Panc1 (cell line): ENCODE measurements around the gene PPP6R2. TPM values are rescaled to one million over a fixed set of nuclear protein-coding genes. Genes with fewer than 3 reads are reported as not detected.
"Not testable (repeated sequence)": the region's sequence is repeated elsewhere in the genome, so short reads cannot be mapped to it uniquely, and the experiment has no call there.

ENCODE experiments used
- ATAC-seq: fragments of 200-7000 bp; cut with Tn5 transposase; 2 replicates; pipeline ENCODE4 v1.9.1; 2020; ENCODE audit warnings: mild to moderate bottlenecking, moderate library complexity
- BruUV-seq: library from RNA; stranded (reverse); fragments of 400-500 nt; replicated peaks from 2 replicates; lab custom pipeline; 2021; lab: Mats Ljungman, UMichigan
- CTCF ChIA-PET: fragments of 300-600 bp; sonication (Branson Sonifier 250); formaldehyde crosslinking; loops from one replicate; lab custom pipeline; 2022; ENCODE audit warnings: antibody characterized with exemption; lab: Charles Lee
- POLR2A ChIA-PET: fragments of 300-600 bp; sonication (Branson Sonifier 250); formaldehyde crosslinking; loops from one replicate; lab custom pipeline; 2022; ENCODE audit warnings: antibody characterized with exemption; lab: Charles Lee
- DNase-seq: peaks from one replicate; pipeline ENCODE4 v3.0.0-alpha.2; 2010; ENCODE audit warnings: low read depth, low spot score
- H3K27ac ChIP-seq: 2 replicates; pipeline ENCODE4 v1.5.1; 2011; ENCODE audit warnings: mild to moderate bottlenecking, low read length, inconsistent platforms
- H3K27me3 ChIP-seq: fragments of 200-500 bp; sonication (Bioruptor generic); 2 replicates; pipeline ENCODE4 v1.6.0; 2014; ENCODE audit warnings: low read length, inconsistent platforms; ENCODE audit not compliant: control insufficient read depth, insufficient read depth
- H3K36me3 ChIP-seq: fragments of 200-500 bp; sonication (Bioruptor generic); 2 replicates; pipeline ENCODE4 v1.5.1; 2014; ENCODE audit warnings: inconsistent platforms, mild to moderate bottlenecking, low read length, moderate library complexity; ENCODE audit not compliant: control insufficient read depth, insufficient read depth
- H3K4me1 ChIP-seq: 2 replicates; pipeline ENCODE4 v1.5.1; 2011; ENCODE audit warnings: inconsistent platforms, mild to moderate bottlenecking, low read length, moderate library complexity; ENCODE audit not compliant: control insufficient read depth, insufficient read depth
- H3K4me3 ChIP-seq, 2 experiments: 2 replicates each; pipeline ENCODE4 v1.5.1; 2011 to 2012; ENCODE audit warnings: low read depth in 2 of 2, low read length in 2 of 2, mild to moderate bottlenecking in 2 of 2, inconsistent platforms in 1 of 2, moderate library complexity in 1 of 2
- H3K9me3 ChIP-seq: fragments of 200-500 bp; sonication (Bioruptor generic); 2 replicates; pipeline ENCODE4 v1.5.1; 2014; ENCODE audit warnings: low read depth, mild to moderate bottlenecking, inconsistent platforms, low read length, moderate library complexity; ENCODE audit not compliant: control insufficient read depth, insufficient read depth
- POLR2AphosphoS5 ChIP-seq: IDR thresholded peaks from 2 replicates; pipeline ENCODE4 v1.6.1; 2012; ENCODE audit warnings: mild to moderate bottlenecking, low read depth, low read length, moderate library complexity
- REST ChIP-seq, 2 experiments: IDR thresholded peaks; 2 replicates each; pipeline ENCODE4 v1.6.1; 2011 to 2012; ENCODE audit warnings: low read depth in 2 of 2, control low read depth in 1 of 2, low read length in 1 of 2, mild to moderate bottlenecking in 1 of 2, moderate library complexity in 1 of 2; ENCODE audit not compliant: insufficient read depth in 1 of 2
- SIN3A ChIP-seq: IDR thresholded peaks from 2 replicates; pipeline ENCODE4 v1.6.1; 2012; ENCODE audit warnings: low read depth, mild to moderate bottlenecking, low read length, moderate library complexity, borderline replicate concordance; ENCODE audit not compliant: insufficient read depth
- TCF7L2 ChIP-seq: IDR thresholded peaks from 2 replicates; pipeline ENCODE4 v1.6.1; 2011; ENCODE audit warnings: mild to moderate bottlenecking, low read depth, low read length, inconsistent platforms
- in situ Hi-C: cut with HindIII; loops from 2 replicates; pipeline ENCODE4 v1.10.0; 2016; ENCODE audit warnings: low sequenced_read_pairs, low pct_unique_long_range_greater_than_20kb
- intact Hi-C: fragments of 100-400 bp; cut with micrococcal nuclease; formaldehyde crosslinking; loops from one replicate; pipeline ENCODE4 v1.10.0; 2022; ENCODE audit not compliant: unreplicated experiment
- total RNA-seq: library from RNA; stranded (reverse); gene quantifications from one replicate; pipeline ENCODE4 v1.2.1, GENCODE V29; 2021; ENCODE audit not compliant: unreplicated experiment
- TF ChIP-seq, protein P1 (sequence below): fragments of 450-650 bp; IDR thresholded peaks from 2 replicates; pipeline ENCODE4 v1.5.1; 2017; ENCODE audit warnings: mild to moderate bottlenecking

The PPP6R2 gene
- total RNA-seq, 1 experiment from 2014 or later = 52.8 TPM

DNA sequence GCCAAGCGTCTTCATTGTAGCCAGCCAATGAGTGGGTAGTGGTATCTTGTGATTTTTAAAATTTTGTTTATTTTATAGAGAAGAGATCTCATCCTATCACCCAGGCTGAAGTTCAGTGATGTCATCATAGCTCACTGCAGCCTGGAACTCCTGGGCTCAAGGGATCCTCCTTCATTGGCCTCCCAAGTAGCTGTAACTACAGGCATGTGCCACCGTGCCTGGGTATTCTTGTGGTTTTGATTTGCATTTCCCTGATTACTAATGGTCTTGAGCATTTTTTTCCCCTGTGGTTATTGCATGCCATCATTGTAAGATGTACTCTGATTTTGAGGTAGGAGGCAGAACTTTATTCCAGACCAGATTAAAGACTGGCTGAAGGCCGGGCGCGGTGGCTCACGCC lies 13.9 kb upstream of the PPP6R2 start:
- no peaks in the 10 kb centered on the region for H3K9me3 ChIP-seq
- H3K36me3 ChIP-seq = no peaks in the 10 kb centered on the region
- CTCF ChIA-PET = no interaction called here
- intact Hi-C loops = no loop called here
- no peak overlapping the region for H3K4me3 ChIP-seq
- POLR2A ChIA-PET = no interaction called here
- BruUV-seq = no TSS peak
- DNase-seq (no peak), ATAC-seq (no peak)
- H3K4me1 ChIP-seq = peaks cover 4% of the 10 kb centered on the region
- no peaks in the 10 kb centered on the region for H3K27me3 ChIP-seq
- in situ Hi-C loops = no loop called here
- TF ChIP-seq REST (IDR thresholded peaks at IDR 0.05; ENCODE audit: insufficient read depth in 1 of 2, low read depth in 2 of 2, low read length in 1 of 2) = no peak
- no peak for TF ChIP-seq POLR2AphosphoS5
- TF ChIP-seq SIN3A = no peak
- TF ChIP-seq, protein P1, sequence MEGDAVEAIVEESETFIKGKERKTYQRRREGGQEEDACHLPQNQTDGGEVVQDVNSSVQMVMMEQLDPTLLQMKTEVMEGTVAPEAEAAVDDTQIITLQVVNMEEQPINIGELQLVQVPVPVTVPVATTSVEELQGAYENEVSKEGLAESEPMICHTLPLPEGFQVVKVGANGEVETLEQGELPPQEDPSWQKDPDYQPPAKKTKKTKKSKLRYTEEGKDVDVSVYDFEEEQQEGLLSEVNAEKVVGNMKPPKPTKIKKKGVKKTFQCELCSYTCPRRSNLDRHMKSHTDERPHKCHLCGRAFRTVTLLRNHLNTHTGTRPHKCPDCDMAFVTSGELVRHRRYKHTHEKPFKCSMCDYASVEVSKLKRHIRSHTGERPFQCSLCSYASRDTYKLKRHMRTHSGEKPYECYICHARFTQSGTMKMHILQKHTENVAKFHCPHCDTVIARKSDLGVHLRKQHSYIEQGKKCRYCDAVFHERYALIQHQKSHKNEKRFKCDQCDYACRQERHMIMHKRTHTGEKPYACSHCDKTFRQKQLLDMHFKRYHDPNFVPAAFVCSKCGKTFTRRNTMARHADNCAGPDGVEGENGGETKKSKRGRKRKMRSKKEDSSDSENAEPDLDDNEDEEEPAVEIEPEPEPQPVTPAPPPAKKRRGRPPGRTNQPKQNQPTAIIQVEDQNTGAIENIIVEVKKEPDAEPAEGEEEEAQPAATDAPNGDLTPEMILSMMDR = no peak
- no peak for TF ChIP-seq TCF7L2
- H3K27ac ChIP-seq = no peak overlapping the region; the same call in 1 of the 2 replicates

DNA sequence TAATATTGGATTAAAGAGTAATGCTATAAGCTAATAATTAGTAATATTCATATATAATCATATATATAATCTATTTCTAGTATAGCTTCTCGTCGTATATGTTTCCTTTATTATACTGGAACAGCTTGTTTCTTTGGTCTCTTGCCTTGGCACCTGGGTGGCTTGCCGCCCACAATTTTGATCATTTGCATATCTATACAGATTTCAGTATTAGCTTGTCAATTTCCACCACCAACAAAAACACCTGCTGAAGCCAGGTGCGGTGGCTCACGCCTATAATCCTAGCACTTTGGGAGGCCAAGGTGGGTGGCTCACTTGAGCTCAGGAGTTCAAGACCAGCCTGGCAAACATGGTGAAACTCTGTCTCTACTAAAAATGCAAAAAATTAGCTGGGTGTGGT lies 8.7 kb upstream of the PPP6R2 start:
- intact Hi-C loops, H3K27me3 ChIP-seq, H3K27ac ChIP-seq, H3K4me1 ChIP-seq, H3K36me3 ChIP-seq, DNase-seq, BruUV-seq, CTCF ChIA-PET, H3K4me3 ChIP-seq, in situ Hi-C loops, ATAC-seq, POLR2A ChIA-PET, H3K9me3 ChIP-seq: not testable (repeated sequence)

- in situ Hi-C loops (no loop called here), intact Hi-C loops (no loop called here)
- Histone ChIP-seq H3K4me3 (no peak overlapping the region), H3K9me3 (no peaks in the 10 kb centered on the region), H3K27me3 (no peaks in the 10 kb centered on the region), H3K4me1 (peaks cover 3% of the 10 kb centered on the region; the same call in 1 of the 2 replicates), H3K27ac (no peak overlapping the region), H3K36me3 (no peaks in the 10 kb centered on the region)
- DNase-seq = no peak
- BruUV-seq = no TSS peak
- no peak for TF ChIP-seq REST (IDR thresholded peaks at IDR 0.05; ENCODE audit: insufficient read depth in 1 of 2, low read depth in 2 of 2, low read length in 1 of 2)
- TF ChIP-seq, protein P1 = no peak
- ATAC-seq = no peak
- ChIA-PET POLR2A (no interaction called here), CTCF (no interaction called here)
Observed at GRCh38 chr22:50337262-50338041, 5.7 kb upstream of the PPP6R2 start.
